HG03175 (cell line): ENCODE measurements around the gene RPL28.

Source experiments
- ATAC-seq: cut with Tn5 transposase; IDR thresholded peaks from one replicate; pipeline ENCODE4 v1.9.1; 2021; ENCODE audit warnings: mild to moderate bottlenecking, moderate library complexity; ENCODE audit not compliant: unreplicated experiment

Gene RPL28

GRCh38 chr19:55372316-55373081, 13.2 kb upstream of the RPL28 start:
- ATAC-seq = no peak

- ATAC-seq = no peak
These were observed 12.3 kb upstream of the RPL28 start for GRCh38 chr19:55373306-55373992.

- ATAC-seq = no peak
These were observed 11.6 kb upstream of the RPL28 start for GRCh38 chr19:55373993-55374757.

GRCh38 chr19:55376241-55376933, 9.3 kb upstream of the RPL28 start, which contains the start of gene TMEM190:
TMEM190 (plus strand) TSS chr19:55376826; CDS start chr19:55376854, 28 bp downstream.
- ATAC-seq = no peak

- no peak for ATAC-seq
These were observed 8.2 kb upstream of the RPL28 start for GRCh38 chr19:55377356-55378131.

- ATAC-seq = no peak
These were observed 6.6 kb upstream of the RPL28 start for GRCh38 chr19:55379174-55379573.

- no peak for ATAC-seq
These were observed 3.7 kb upstream of the RPL28 start for GRCh38 chr19:55382013-55382412.

GRCh38 chr19:55382522-55383054, 3.1 kb upstream of the RPL28 start:
- ATAC-seq = no peak

GRCh38 chr19:55383279-55384130, 2.2 kb upstream of the RPL28 start:
- no peak for ATAC-seq

GRCh38 chr19:55384131-55384919, 1.4 kb upstream of the RPL28 start, which contains the start of gene TMEM238:
TMEM238 (minus strand) TSS chr19:55384292; CDS start chr19:55384259, 33 bp downstream.
- ATAC-seq = no peak

- peak; percentile 60 for ATAC-seq
These were observed 610 bp upstream of the RPL28 start for GRCh38 chr19:55384920-55385723.

- no peak for ATAC-seq
These were observed 800 bp downstream of the RPL28 start for GRCh38 chr19:55386493-55386971.

- ATAC-seq = no peak
These were observed 2.2 kb downstream of the RPL28 start for GRCh38 chr19:55387736-55388497.

GRCh38 chr19:55389386-55390317, 3.9 kb downstream of the RPL28 start:
- no peak for ATAC-seq

- no peak for ATAC-seq
These were observed 4.7 kb downstream of the RPL28 start for GRCh38 chr19:55390461-55390880.
